Limb (tissue), 2 donors: ENCODE data around the gene IL33.

Experiments
- DNase-seq, 2 donors: peaks; one replicate each; pipeline ENCODE4 v3.0.0-alpha.2; 2016; ENCODE audit errors: extremely low spot score in 2 of 2

The IL33 gene

GRCh38 chr9:6216951-6217350, 1.3 kb downstream of the IL33 start:
- no peak for DNase-seq

- no peak for DNase-seq
These were observed 2.5 kb downstream of the IL33 start for GRCh38 chr9:6218099-6218502.

- no peak for DNase-seq
These were observed 3.4 kb downstream of the IL33 start for GRCh38 chr9:6219040-6219439.

GRCh38 chr9:6219981-6220380, 4.4 kb downstream of the IL33 start:
- DNase-seq = no peak

- no peak for DNase-seq
These were observed 9.0 kb downstream of the IL33 start for GRCh38 chr9:6224393-6225154.

- no peak for DNase-seq
These were observed 11.1 kb downstream of the IL33 start for GRCh38 chr9:6226696-6227095.

GRCh38 chr9:6229186-6229585, 13.6 kb downstream of the IL33 start:
- DNase-seq = no peak

GRCh38 chr9:6229619-6230018, 14.0 kb downstream of the IL33 start:
- DNase-seq = no peak

- DNase-seq = no peak
These were observed 14.6 kb downstream of the IL33 start for GRCh38 chr9:6230037-6230780.

GRCh38 chr9:6232336-6232945, 16.8 kb downstream of the IL33 start:
- no peak for DNase-seq

- DNase-seq = no peak
These were observed 18.4 kb downstream of the IL33 start for GRCh38 chr9:6234014-6234413.

- no peak for DNase-seq
These were observed 21.7 kb downstream of the IL33 start for GRCh38 chr9:6237267-6237666.

GRCh38 chr9:6239048-6239461, 23.4 kb downstream of the IL33 start:
- DNase-seq = no peak

GRCh38 chr9:6239694-6240093, 24.1 kb downstream of the IL33 start:
- DNase-seq = no peak

- DNase-seq = no peak
These were observed 28.1 kb downstream of the IL33 start for GRCh38 chr9:6243746-6244145.

- no peak for DNase-seq
These were observed 31.7 kb downstream of the IL33 start for GRCh38 chr9:6247266-6247665.

- no peak for DNase-seq
These were observed 53.3 kb downstream of the IL33 start for GRCh38 chr9:6268826-6269397.

GRCh38 chr9:6270896-6271295, 55.3 kb downstream of the IL33 start:
- no peak for DNase-seq

- DNase-seq = no peak
These were observed 56.1 kb downstream of the IL33 start for GRCh38 chr9:6271508-6272228.

GRCh38 chr9:6272229-6272598, 56.6 kb downstream of the IL33 start:
- no peak for DNase-seq

- DNase-seq = no peak
These were observed 61.8 kb downstream of the IL33 start for GRCh38 chr9:6277417-6277816.

GRCh38 chr9:6301858-6302257, 86.3 kb downstream of the IL33 start:
- DNase-seq = no peak
